KMS-11 (cell line): ENCODE data around the gene ADAMTS2.
"Not testable (repeated sequence)": the region's sequence is repeated elsewhere in the genome, so short reads cannot be mapped to it uniquely, and the experiment has no call there.

ENCODE experiments used
- H2AFZ ChIP-seq: fragments of 200-600 bp; sonication (generic); 2 replicates; pipeline ENCODE4 v1.6.1; 2016; ENCODE audit warnings: antibody characterized with exemption, mixed run types, low read depth
- H3K27ac ChIP-seq: fragments of 200-600 bp; sonication (generic); 2 replicates; pipeline ENCODE4 v1.6.1; 2016; ENCODE audit warnings: mild to moderate bottlenecking, mixed run types
- H3K27me3 ChIP-seq: fragments of 200-600 bp; sonication (generic); 2 replicates; pipeline ENCODE4 v1.6.1; 2017; ENCODE audit warnings: mild to moderate bottlenecking, low read depth, mixed run types, moderate library complexity; ENCODE audit not compliant: insufficient read depth
- H3K36me3 ChIP-seq: fragments of 200-600 bp; sonication (generic); 2 replicates; pipeline ENCODE4 v1.6.1; 2017; ENCODE audit warnings: mild to moderate bottlenecking, mixed run types; ENCODE audit not compliant: insufficient read depth
- H3K4me1 ChIP-seq: fragments of 200-600 bp; sonication (generic); 2 replicates; pipeline ENCODE4 v1.6.1; 2016; ENCODE audit warnings: mild to moderate bottlenecking, low read depth, mixed run types; ENCODE audit not compliant: poor library complexity, severe bottlenecking
- H3K4me2 ChIP-seq: fragments of 200-600 bp; sonication (generic); 2 replicates; pipeline ENCODE4 v1.7.0; 2016; ENCODE audit warnings: mild to moderate bottlenecking, mixed run types
- H3K4me3 ChIP-seq: fragments of 200-600 bp; sonication (generic); IDR thresholded peaks from 2 replicates; pipeline ENCODE4 v1.6.1; 2017; ENCODE audit warnings: low read depth, low read length, mixed read lengths; ENCODE audit not compliant: insufficient read depth
- H3K79me2 ChIP-seq: fragments of 200-600 bp; sonication (generic); 2 replicates; pipeline ENCODE4 v1.6.1; 2016; ENCODE audit warnings: low read depth, mixed run types; ENCODE audit not compliant: insufficient read depth
- H3K9ac ChIP-seq: fragments of 200-600 bp; sonication (generic); 2 replicates; pipeline ENCODE4 v1.6.1; 2016; ENCODE audit warnings: mild to moderate bottlenecking, mixed run types
- H4K20me1 ChIP-seq: fragments of 200-600 bp; sonication (generic); 2 replicates; pipeline ENCODE4 v1.6.1; 2016; ENCODE audit warnings: mild to moderate bottlenecking, mixed run types; ENCODE audit not compliant: insufficient read depth
- CTCF ChIP-seq: fragments of 200-600 bp; sonication (generic); conservative IDR thresholded peaks from 2 replicates; pipeline ENCODE4 v1.6.1; 2017; ENCODE audit warnings: low read depth, mild to moderate bottlenecking, antibody characterized with exemption, low read length, moderate library complexity, mixed read lengths

Gene ADAMTS2

DNA sequence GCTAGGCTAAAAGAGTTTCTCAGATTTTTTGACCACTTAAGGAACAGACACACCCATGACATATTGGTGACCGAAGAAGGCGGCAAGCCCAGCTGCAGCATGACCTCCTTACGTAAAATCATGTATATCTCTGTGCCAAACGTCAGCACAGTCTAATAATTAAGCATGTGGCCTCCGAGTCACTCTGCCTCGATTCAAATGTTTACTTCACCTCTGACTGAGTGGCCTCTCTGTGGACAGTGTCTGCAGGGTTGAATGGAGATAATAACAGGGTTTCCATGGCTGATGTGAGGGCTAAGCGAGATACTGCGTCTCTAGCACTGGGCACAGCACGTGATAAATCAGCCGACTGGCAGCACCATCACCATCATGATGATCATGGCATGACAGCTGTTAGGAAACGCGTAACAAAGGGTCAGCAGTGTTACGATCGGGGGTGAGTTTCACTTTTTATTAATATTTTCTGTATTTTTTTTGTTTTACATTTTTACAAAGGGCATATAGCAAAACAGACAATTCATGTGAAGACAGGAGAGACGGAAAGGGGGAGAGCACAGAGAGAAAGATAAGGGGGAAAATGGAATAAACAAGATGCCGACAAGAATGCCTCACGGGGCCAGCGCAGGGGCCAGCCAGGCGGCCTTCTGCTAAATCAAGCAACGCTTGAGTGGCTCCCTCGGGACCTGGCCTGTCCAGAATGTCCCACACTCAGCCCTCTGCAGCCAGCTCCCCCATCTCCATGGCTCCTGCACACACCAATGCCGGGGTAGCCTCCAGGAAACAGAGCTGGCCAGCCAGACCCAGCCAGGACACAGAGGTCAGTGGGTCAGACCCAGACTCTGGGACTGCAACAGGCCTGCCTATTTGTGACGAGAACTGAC lies 60.3 kb downstream of the ADAMTS2 start:
- no peaks in the 10 kb centered on the region for H3K79me2 ChIP-seq
- H3K4me3 ChIP-seq, result no peak overlapping the region
- no peaks in the 10 kb centered on the region for H3K36me3 ChIP-seq
- no peak overlapping the region for H3K27ac ChIP-seq
- no peak overlapping the region for H3K4me2 ChIP-seq
- H4K20me1 ChIP-seq, result no peaks in the 10 kb centered on the region
- H3K9ac ChIP-seq, result no peak overlapping the region
- TF ChIP-seq CTCF, result no peak
- H3K27me3 ChIP-seq, result no peaks in the 10 kb centered on the region; the same call in 1 of the 2 replicates
- H2AFZ ChIP-seq, result no peak overlapping the region
- H3K4me1 ChIP-seq, result no peaks in the 10 kb centered on the region

DNA sequence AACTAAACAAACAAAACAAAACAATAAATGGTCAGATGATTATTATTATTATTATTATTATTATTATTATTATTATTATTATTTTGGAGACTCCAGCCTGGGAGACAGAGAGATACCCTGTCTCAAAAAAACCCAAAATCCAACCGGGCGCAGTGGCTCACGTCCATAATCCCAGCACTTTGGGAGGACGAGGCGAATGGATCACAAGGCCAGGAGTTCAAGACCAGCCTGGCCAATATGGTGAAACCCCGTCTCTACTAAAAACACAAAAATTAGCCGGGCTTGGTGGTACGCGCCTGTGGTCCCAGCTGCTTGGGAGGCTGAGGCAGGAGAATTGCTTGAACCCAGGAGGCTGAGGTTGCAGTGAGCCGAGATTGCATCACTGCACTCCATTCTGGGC lies 61.4 kb downstream of the ADAMTS2 start:
- H3K9ac ChIP-seq, H3K79me2 ChIP-seq, H3K4me3 ChIP-seq, H3K27ac ChIP-seq, H2AFZ ChIP-seq, H3K36me3 ChIP-seq, H3K27me3 ChIP-seq, H3K4me1 ChIP-seq, H4K20me1 ChIP-seq, H3K4me2 ChIP-seq: not testable (repeated sequence)

DNA sequence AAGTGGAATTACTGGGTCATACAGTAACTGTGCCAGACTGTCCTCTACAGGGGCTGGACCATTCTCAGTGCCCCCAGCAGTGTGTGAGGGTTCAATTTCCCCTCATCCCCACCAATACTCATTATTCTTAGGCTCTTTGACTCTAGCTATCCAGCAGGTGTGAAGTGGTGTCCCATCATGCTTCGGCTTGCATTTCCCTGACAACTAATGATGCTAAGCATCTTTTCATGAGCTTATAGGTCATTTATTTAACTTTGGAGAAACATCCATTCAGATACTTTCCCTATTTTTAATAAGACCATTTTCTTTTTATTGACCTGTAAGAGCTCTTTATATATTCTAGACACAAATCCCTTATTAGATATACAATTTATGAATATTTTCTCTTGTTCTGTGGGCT lies 63.6 kb downstream of the ADAMTS2 start:
- Histone ChIP-seq H3K9ac (no peak overlapping the region), H3K27ac (no peak overlapping the region), H3K36me3 (no peaks in the 10 kb centered on the region), H3K4me3 (no peak overlapping the region), H3K79me2 (no peaks in the 10 kb centered on the region), H3K27me3 (no peaks in the 10 kb centered on the region; the same call in 1 of the 2 replicates), H4K20me1 (no peaks in the 10 kb centered on the region), H3K4me1 (no peaks in the 10 kb centered on the region), H3K4me2 (no peak overlapping the region), H2AFZ (no peak overlapping the region)
- TF ChIP-seq CTCF, result no peak

DNA sequence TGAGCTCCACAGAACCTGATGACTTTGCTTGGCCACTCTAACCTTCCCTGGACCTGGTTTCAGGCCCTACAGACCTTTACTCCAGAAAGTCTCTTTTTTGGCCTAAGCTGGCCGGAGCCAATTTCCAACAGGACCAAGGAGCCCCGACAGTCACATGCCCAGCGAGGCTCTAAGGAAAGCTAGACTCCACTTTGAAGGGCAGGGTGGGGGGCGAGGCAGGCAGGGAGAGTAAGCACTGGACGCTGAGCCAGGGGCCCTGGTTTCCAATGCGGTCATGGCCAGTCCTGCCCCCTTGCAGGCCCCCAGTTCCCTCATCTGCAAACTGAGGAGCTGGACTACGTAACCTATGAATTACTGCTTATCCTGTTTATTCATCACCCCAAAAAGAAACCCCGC lies 65.2 kb downstream of the ADAMTS2 start:
- no peaks in the 10 kb centered on the region for H3K36me3 ChIP-seq
- no peak for TF ChIP-seq CTCF
- no peak overlapping the region for H3K4me3 ChIP-seq
- no peak overlapping the region for H3K9ac ChIP-seq
- H3K4me2 ChIP-seq, result no peak overlapping the region
- no peak overlapping the region for H3K27ac ChIP-seq
- H2AFZ ChIP-seq, result no peak overlapping the region
- no peaks in the 10 kb centered on the region for H3K79me2 ChIP-seq
- H3K27me3 ChIP-seq, result no peaks in the 10 kb centered on the region
- no peaks in the 10 kb centered on the region for H4K20me1 ChIP-seq
- no peaks in the 10 kb centered on the region for H3K4me1 ChIP-seq
